Hematopoietic multipotent progenitor cell treated with erythropoietin and hydrocortisone succinate and interleukin-3 and kit ligand, for 6 days (in vitro differentiated cells): ENCODE results near the gene CSH1.
A peak's percentile ranks its signal among the peaks of the same experiment; 100 is the strongest.
"Not testable (repeated sequence)": the region's sequence is repeated elsewhere in the genome, so short reads cannot be mapped to it uniquely, and the experiment has no call there.

Source experiments
- DNase-seq: peaks from one replicate; pipeline ENCODE4 v3.0.0-alpha.2; 2015

Gene CSH1

GRCh38 chr17:63928172-63928666 lies 31.8 kb upstream of the CSH1 start:
- DNase-seq: no peak

GRCh38 chr17:63927464-63928171 lies 31.2 kb upstream of the CSH1 start:
- DNase-seq: no peak

- no peak for DNase-seq
These were observed 29.8 kb upstream of the CSH1 start for GRCh38 chr17:63926164-63926563.

- DNase-seq: no peak
These were observed 29.2 kb upstream of the CSH1 start for GRCh38 chr17:63925615-63926014.

GRCh38 chr17:63922402-63922801 lies 26.0 kb upstream of the CSH1 start:
- DNase-seq: not testable (repeated sequence)

- not testable (repeated sequence) for DNase-seq
These were observed 24.4 kb upstream of the CSH1 start for GRCh38 chr17:63920779-63921178.

GRCh38 chr17:63920050-63920449 lies 23.7 kb upstream of the CSH1 start:
- not testable (repeated sequence) for DNase-seq

GRCh38 chr17:63919311-63919723 lies 22.9 kb upstream of the CSH1 start:
- DNase-seq: peak; percentile 83

GRCh38 chr17:63918789-63919305 lies 22.5 kb upstream of the CSH1 start, which contains the start of gene GH1:
Gene GH1 (minus strand): TSS chr17:63918839. CDS start chr17:63918776, 63 bp downstream.
- not testable (repeated sequence) for DNase-seq

- no peak for DNase-seq
These were observed 21.9 kb upstream of the CSH1 start for GRCh38 chr17:63918305-63918704.

- DNase-seq: no peak
These were observed 21.3 kb upstream of the CSH1 start for GRCh38 chr17:63917646-63918045.

- not testable (repeated sequence) for DNase-seq
These were observed 20.8 kb upstream of the CSH1 start for GRCh38 chr17:63917206-63917605.

- no peak for DNase-seq
These were observed 20.3 kb upstream of the CSH1 start for GRCh38 chr17:63916566-63917185.

GRCh38 chr17:63915753-63916152 lies 19.4 kb upstream of the CSH1 start:
- not testable (repeated sequence) for DNase-seq

- no peak for DNase-seq
These were observed 18.1 kb upstream of the CSH1 start for GRCh38 chr17:63914471-63914870.

- DNase-seq: peak; percentile 62
These were observed 15.3 kb upstream of the CSH1 start for GRCh38 chr17:63911657-63912100.

- no peak for DNase-seq
These were observed 14.8 kb upstream of the CSH1 start, which contains the start of gene CSHL1 for GRCh38 chr17:63911041-63911635. Gene CSHL1 (minus strand): TSS chr17:63911258. CDS start chr17:63911196, 62 bp downstream.

- no peak for DNase-seq
These were observed 13.7 kb upstream of the CSH1 start for GRCh38 chr17:63910096-63910495.

GRCh38 chr17:63909586-63909985 lies 13.2 kb upstream of the CSH1 start:
- DNase-seq: not testable (repeated sequence)

- DNase-seq: peak; percentile 71
These were observed 10.9 kb upstream of the CSH1 start for GRCh38 chr17:63907161-63907778.

GRCh38 chr17:63904796-63905195 lies 8.4 kb upstream of the CSH1 start:
- DNase-seq: not testable (repeated sequence)

GRCh38 chr17:63903787-63904201 lies 7.4 kb upstream of the CSH1 start:
- DNase-seq: peak; percentile 30

- DNase-seq: not testable (repeated sequence)
These were observed 5.6 kb upstream of the CSH1 start for GRCh38 chr17:63901971-63902370.
